Astrocyte of the hippocampus (primary cell): ENCODE results near the gene TMEM109.

Experiments
- DNase-seq: peaks from one replicate; pipeline ENCODE4 v3.0.0; 2011; ENCODE audit warnings: low read depth, low spot score

The TMEM109 gene

GRCh38 chr11:60878245-60879101, 35.5 kb upstream of the TMEM109 start:
- no peak for DNase-seq

- no peak for DNase-seq
Measured at GRCh38 chr11:60879104-60879503, 34.9 kb upstream of the TMEM109 start.

GRCh38 chr11:60879971-60880588, 33.9 kb upstream of the TMEM109 start:
- no peak for DNase-seq

GRCh38 chr11:60880643-60881282, 33.2 kb upstream of the TMEM109 start:
- DNase-seq = no peak

GRCh38 chr11:60887556-60887955, 26.4 kb upstream of the TMEM109 start:
- peak; percentile 66 for DNase-seq

GRCh38 chr11:60889869-60890311, 24.1 kb upstream of the TMEM109 start:
- no peak for DNase-seq

GRCh38 chr11:60890696-60891095, 23.3 kb upstream of the TMEM109 start:
- DNase-seq = no peak

- DNase-seq = peak; percentile 62
Measured at GRCh38 chr11:60891103-60891741, 22.7 kb upstream of the TMEM109 start.

- DNase-seq = no peak
Measured at GRCh38 chr11:60895687-60896086, 18.3 kb upstream of the TMEM109 start.

GRCh38 chr11:60897496-60897895, 16.5 kb upstream of the TMEM109 start:
- DNase-seq = no peak

- peak; percentile 87 for DNase-seq
Measured at GRCh38 chr11:60899046-60899936, 14.7 kb upstream of the TMEM109 start.

GRCh38 chr11:60899977-60900376, 14.0 kb upstream of the TMEM109 start:
- DNase-seq = no peak

GRCh38 chr11:60900673-60901404, 13.1 kb upstream of the TMEM109 start:
- DNase-seq = peak; percentile 83

GRCh38 chr11:60902625-60903024, 11.3 kb upstream of the TMEM109 start:
- no peak for DNase-seq

GRCh38 chr11:60905047-60905446, 8.9 kb upstream of the TMEM109 start:
- DNase-seq = no peak

GRCh38 chr11:60905551-60906113, 8.3 kb upstream of the TMEM109 start:
- peak; percentile 54 for DNase-seq

- DNase-seq = peak; percentile 98
Measured at GRCh38 chr11:60906132-60906972, 7.6 kb upstream of the TMEM109 start, which contains the start of gene PRPF19. TSS of gene PRPF19 (minus strand) at chr11:60906585. CDS start at chr11:60906382, 203 bp downstream.

- DNase-seq = no peak
Measured at GRCh38 chr11:60908803-60909202, 5.2 kb upstream of the TMEM109 start.
